ENCODE results near the gene TRPM4.
"Not testable (repeated sequence)": the region's sequence is repeated elsewhere in the genome, so short reads cannot be mapped to it uniquely, and the experiment has no call there.

TRPM4 gene

GRCh38 chr19:49153167-49153809 is 4.3 kb upstream of the TRPM4 start:
- peak overlapping the region; percentile 13 for H3K27ac Mint-ChIP-seq
- H3K27me3 Mint-ChIP-seq, result peaks cover 79% of the 10 kb centered on the region
- ATAC-seq (no peak), DNase-seq (no peak)
- H3K4me1 Mint-ChIP-seq, result peaks cover 28% of the 10 kb centered on the region
- no peak overlapping the region for H3K4me3 Mint-ChIP-seq
- H3K9me3 Mint-ChIP-seq, result no peaks in the 10 kb centered on the region
- no peaks in the 10 kb centered on the region for H3K36me3 Mint-ChIP-seq (ENCODE audit: low read depth)

GRCh38 chr19:49154279-49154678 is 3.3 kb upstream of the TRPM4 start:
- no peak for DNase-seq
- Mint-ChIP-seq H3K4me3 (no peak overlapping the region), H3K36me3 (ENCODE audit: low read depth) (no peaks in the 10 kb centered on the region), H3K27ac (no peak overlapping the region), H3K4me1 (peaks cover 24% of the 10 kb centered on the region), H3K9me3 (no peaks in the 10 kb centered on the region), H3K27me3 (peaks cover 74% of the 10 kb centered on the region)
- no peak for ATAC-seq

GRCh38 chr19:49155005-49155819 is 2.4 kb upstream of the TRPM4 start, which contains the start of gene HRC:
Gene HRC (minus strand): TSS chr19:49155396. CDS start chr19:49155237, 159 bp downstream.
- Mint-ChIP-seq H3K4me1 (peaks cover 16% of the 10 kb centered on the region), H3K36me3 (ENCODE audit: low read depth) (no peaks in the 10 kb centered on the region), H3K9me3 (no peaks in the 10 kb centered on the region), H3K27me3 (peaks cover 72% of the 10 kb centered on the region), H3K27ac (no peak within 1 kb of the TSS), H3K4me3 (no peak within 1 kb of the TSS)
- no peak for DNase-seq
- no peak for ATAC-seq

GRCh38 chr19:49155820-49156346 is 1.7 kb upstream of the TRPM4 start:
- Mint-ChIP-seq H3K27ac (no peak overlapping the region), H3K36me3 (ENCODE audit: low read depth) (no peaks in the 10 kb centered on the region), H3K9me3 (no peaks in the 10 kb centered on the region), H3K4me1 (peaks cover 13% of the 10 kb centered on the region), H3K27me3 (peaks cover 76% of the 10 kb centered on the region), H3K4me3 (no peak overlapping the region)
- DNase-seq, result no peak
- no peak for ATAC-seq

GRCh38 chr19:49160450-49161189 is 3.0 kb downstream of the TRPM4 start:
- no peak overlapping the region for H3K27ac Mint-ChIP-seq
- no peaks in the 10 kb centered on the region for H3K36me3 Mint-ChIP-seq (ENCODE audit: low read depth)
- DNase-seq, result no peak
- no peak overlapping the region for H3K4me3 Mint-ChIP-seq
- H3K27me3 Mint-ChIP-seq, result peaks cover 40% of the 10 kb centered on the region
- H3K9me3 Mint-ChIP-seq, result no peaks in the 10 kb centered on the region
- ATAC-seq, result no peak
- peaks cover 5% of the 10 kb centered on the region for H3K4me1 Mint-ChIP-seq

- H3K36me3 Mint-ChIP-seq (ENCODE audit: low read depth), result no peaks in the 10 kb centered on the region
- no peak for ATAC-seq
- no peak overlapping the region for H3K4me3 Mint-ChIP-seq
- no peaks in the 10 kb centered on the region for H3K9me3 Mint-ChIP-seq
- H3K27me3 Mint-ChIP-seq, result peaks cover 37% of the 10 kb centered on the region
- DNase-seq, result no peak
- peaks cover 5% of the 10 kb centered on the region for H3K4me1 Mint-ChIP-seq
- no peak overlapping the region for H3K27ac Mint-ChIP-seq
These were observed 4.4 kb downstream of the TRPM4 start for GRCh38 chr19:49161987-49162386.

- peaks cover 14% of the 10 kb centered on the region for H3K27me3 Mint-ChIP-seq
- no peaks in the 10 kb centered on the region for H3K4me1 Mint-ChIP-seq
- ATAC-seq, result no peak
- H3K4me3 Mint-ChIP-seq, result no peak overlapping the region
- no peak for DNase-seq
- no peak overlapping the region for H3K27ac Mint-ChIP-seq
- no peaks in the 10 kb centered on the region for H3K36me3 Mint-ChIP-seq (ENCODE audit: low read depth)
- H3K9me3 Mint-ChIP-seq, result no peaks in the 10 kb centered on the region
These were observed 7.6 kb downstream of the TRPM4 start for GRCh38 chr19:49165111-49165750.

- H3K27ac Mint-ChIP-seq, result no peak overlapping the region
- peaks cover 9% of the 10 kb centered on the region for H3K27me3 Mint-ChIP-seq
- H3K9me3 Mint-ChIP-seq, result no peaks in the 10 kb centered on the region
- H3K4me3 Mint-ChIP-seq, result no peak overlapping the region
- no peaks in the 10 kb centered on the region for H3K4me1 Mint-ChIP-seq
- DNase-seq (no peak), ATAC-seq (no peak)
- H3K36me3 Mint-ChIP-seq (ENCODE audit: low read depth), result no peaks in the 10 kb centered on the region
These were observed 8.3 kb downstream of the TRPM4 start for GRCh38 chr19:49165865-49166301.

- Mint-ChIP-seq H3K27me3 (peaks cover 11% of the 10 kb centered on the region), H3K4me3 (no peak overlapping the region)
- no peak for ATAC-seq
These were observed 10.3 kb downstream of the TRPM4 start for GRCh38 chr19:49167857-49168409.

GRCh38 chr19:49168421-49168820 is 10.8 kb downstream of the TRPM4 start:
- no peak for DNase-seq
- no peak overlapping the region for H3K27ac Mint-ChIP-seq
- no peaks in the 10 kb centered on the region for H3K9me3 Mint-ChIP-seq
- ATAC-seq, result no peak
- no peaks in the 10 kb centered on the region for H3K36me3 Mint-ChIP-seq (ENCODE audit: low read depth)
- no peaks in the 10 kb centered on the region for H3K4me1 Mint-ChIP-seq
- H3K27me3 Mint-ChIP-seq, result peaks cover 11% of the 10 kb centered on the region
- no peak overlapping the region for H3K4me3 Mint-ChIP-seq

More at GRCh38 chr19:49167857-49168409, 10.3 kb downstream of the TRPM4 start:
- Mint-ChIP-seq H3K4me1 (no peaks in the 10 kb centered on the region), H3K27ac (no peak overlapping the region), H3K9me3 (no peaks in the 10 kb centered on the region), H3K36me3 (ENCODE audit: low read depth) (no peaks in the 10 kb centered on the region)
- DNase-seq, result no peak

GRCh38 chr19:49173198-49173597 is 15.6 kb downstream of the TRPM4 start:
- Mint-ChIP-seq H3K9me3 (no peaks in the 10 kb centered on the region), H3K27ac (no peak overlapping the region), H3K4me3 (no peak overlapping the region), H3K36me3 (ENCODE audit: low read depth) (no peaks in the 10 kb centered on the region), H3K4me1 (peaks cover 9% of the 10 kb centered on the region), H3K27me3 (peaks cover 6% of the 10 kb centered on the region)
- DNase-seq (no peak), ATAC-seq (no peak)

GRCh38 chr19:49180659-49181058 is 23.1 kb downstream of the TRPM4 start:
- DNase-seq (no peak), ATAC-seq (no peak)
- no peaks in the 10 kb centered on the region for H3K36me3 Mint-ChIP-seq (ENCODE audit: low read depth)
- H3K4me3 Mint-ChIP-seq, result no peak overlapping the region
- H3K27me3 Mint-ChIP-seq, result peaks cover 4% of the 10 kb centered on the region
- peaks cover 12% of the 10 kb centered on the region for H3K9me3 Mint-ChIP-seq
- H3K27ac Mint-ChIP-seq, result no peak overlapping the region
- H3K4me1 Mint-ChIP-seq, result peaks cover 11% of the 10 kb centered on the region

GRCh38 chr19:49182010-49182847 is 24.6 kb downstream of the TRPM4 start:
- H3K36me3 Mint-ChIP-seq (ENCODE audit: low read depth); ATAC-seq; DNase-seq; H3K4me1 Mint-ChIP-seq; H3K27ac Mint-ChIP-seq; H3K27me3 Mint-ChIP-seq; H3K4me3 Mint-ChIP-seq: not testable (repeated sequence)
- peaks cover 12% of the 10 kb centered on the region for H3K9me3 Mint-ChIP-seq
